Measurements from ENCODE around the gene THOC6. TPM values are rescaled to one million over a fixed set of nuclear protein-coding genes. Genes with fewer than 3 reads are reported as not detected.
A peak's percentile ranks its signal among the peaks of the same experiment; 100 is the strongest.

Gene THOC6
- total and polyA plus RNA-seq, 7 experiments from 2014 or later: 25.3 to 60.6 (median 27.0) TPM

- Histone ChIP-seq H3K27me3 (ENCODE audit: control insufficient read depth in 2 of 2, insufficient read depth in 2 of 2, low read length in 2 of 2) (peaks cover 6 to 9% of the 10 kb centered on the region in 2 donors), H3K4me3 (ENCODE audit: low read length) (peak overlapping the region; percentile 43), H3K27ac (ENCODE audit: low read depth, low read length) (no peak overlapping the region), H3K36me3 (ENCODE audit: control insufficient read depth in 2 of 3, insufficient read depth in 3 of 3, low read length in 3 of 3) (peaks cover 0 to 20% (median 0%) of the 10 kb centered on the region in 3 experiments), H3K9me3 (ENCODE audit: control insufficient read depth in 2 of 3, low read length in 3 of 3) (no peaks in the 10 kb centered on the region), H3K4me1 (ENCODE audit: control insufficient read depth in 2 of 2, insufficient read depth in 2 of 2, low read length in 2 of 2) (peaks cover 18% of the 10 kb centered on the region in 2 donors)
- DNase-seq: peak in 1 of 9 donors; percentile 68
- Mint-ChIP-seq H3K27me3 (peaks cover 32 to 48% (median 36%) of the 10 kb centered on the region in 5 donors), H3K36me3 (peaks cover 0 to 11% (median 0%) of the 10 kb centered on the region in 5 donors), H3K4me3 (peak overlapping the region; percentile 50 to 82 (median 70)), H3K9me3 (no peaks in the 10 kb centered on the region), H3K27ac (peak overlapping the region in 3 of 9 donors; percentile 26 to 60 (median 40)), H3K4me1 (peaks cover 15 to 35% (median 25%) of the 10 kb centered on the region in 7 donors)
- peak; percentile 17 for ATAC-seq
- POLR2A ChIA-PET: interaction anchor here (0.6 to 1.9 kb wide), 11 partner anchors 9 to 415 kb away, joined by 3 to 8 read pairs (median 4); partner anchors contain the start of genes TNFRSF12A and ZNF213
- intact Hi-C loops (cut with micrococcal nuclease): loop anchor here (2.0 to 10.0 kb wide), 5 partner anchors 15 to 495 kb away; partner anchors contain the start of genes CEMP1 (in 1 of the 2) and PDPK1 (in 1 of the 2)
- CTCF ChIA-PET: interaction anchor here (0.6 to 9.2 kb wide), 8 partner anchors 9 to 105 kb away, joined by 3 to 98 read pairs (median 11); partner anchors contain the start of genes CLDN6, TNFRSF12A and ZNF213
These were observed 5.8 kb downstream of the THOC6 start for GRCh38 chr16:3029491-3030221.

DNA sequence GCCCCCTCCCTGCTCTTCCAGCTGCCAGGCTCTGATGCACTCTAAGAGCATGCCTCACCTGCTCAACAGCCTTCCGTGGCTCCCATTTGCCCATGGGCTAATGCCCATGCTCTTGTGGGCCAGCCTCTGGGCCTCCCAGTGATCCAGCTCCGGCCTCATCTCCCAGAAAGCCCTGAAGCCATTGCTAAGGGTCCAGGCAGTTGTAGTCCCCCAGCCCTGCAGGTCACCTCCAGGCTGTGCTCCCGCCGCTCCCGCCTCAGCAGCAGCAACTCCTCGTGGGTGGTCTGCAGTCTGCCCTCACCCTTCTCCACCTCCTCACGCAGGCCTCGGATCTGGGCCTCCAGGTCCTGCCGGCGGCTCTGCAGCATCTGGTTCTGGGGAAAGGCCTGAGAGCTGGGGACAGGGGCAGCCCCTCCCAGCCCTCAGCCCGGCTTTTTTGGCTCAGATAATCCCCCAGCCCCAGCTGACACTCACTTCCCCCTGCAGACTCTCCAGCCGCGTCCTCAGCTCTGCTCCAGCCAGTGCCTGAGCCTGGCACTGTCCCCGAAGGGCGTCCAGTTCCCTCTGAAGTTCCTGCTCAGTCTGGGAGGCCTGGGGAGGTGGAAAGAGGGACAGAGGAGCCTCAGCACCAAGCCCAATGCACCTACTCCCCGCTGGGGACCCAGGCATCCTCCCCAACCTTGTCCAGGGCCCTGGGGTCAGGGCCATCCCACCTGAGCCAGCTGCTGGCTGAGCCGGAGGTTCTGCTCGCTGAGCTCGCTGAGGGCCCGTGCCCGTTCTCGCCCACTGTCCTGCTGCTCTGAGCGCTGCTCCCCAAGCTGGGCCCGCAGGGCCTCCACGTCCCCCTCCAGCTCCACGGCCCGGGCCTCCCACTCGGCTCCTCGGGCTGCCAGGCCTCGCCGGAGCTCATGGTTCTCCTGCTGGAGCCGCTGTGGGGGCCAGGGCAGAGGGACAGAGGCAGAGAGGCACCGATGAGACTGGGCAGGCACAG lies 6.7 kb downstream of the THOC6 start:
- ChIA-PET POLR2A (interaction anchor here (0.7 to 2.7 kb wide), 11 partner anchors 9 to 135 kb away, joined by 3 to 10 read pairs (median 6); partner anchors contain the start of genes MMP25, TNFRSF12A and ZNF213), CTCF (interaction anchor here (0.6 to 9.2 kb wide), 10 partner anchors 8 to 573 kb away, joined by 3 to 98 read pairs (median 6); partner anchors contain the start of gene ZNF213)
- Mint-ChIP-seq H3K36me3 (peaks cover 0 to 11% (median 0%) of the 10 kb centered on the region in 5 donors), H3K4me1 (peaks cover 15 to 35% (median 25%) of the 10 kb centered on the region in 7 donors), H3K4me3 (peak overlapping the region in 9 of 10 donors; percentile 50 to 82 (median 71)), H3K27ac (peak overlapping the region in 3 of 9 donors; percentile 26 to 53 (median 40)), H3K27me3 (peaks cover 36 to 55% (median 43%) of the 10 kb centered on the region in 5 donors), H3K9me3 (no peaks in the 10 kb centered on the region)
- no peak overlapping the region for H3K4me3 ChIP-seq (ENCODE audit: low read length)
- H3K4me1 ChIP-seq (ENCODE audit: control insufficient read depth in 2 of 2, insufficient read depth in 2 of 2, low read length in 2 of 2): peaks cover 18% of the 10 kb centered on the region in 2 donors
- DNase-seq: no peak
- no peak for ATAC-seq
- peaks cover 8 to 11% of the 10 kb centered on the region in 2 donors for H3K27me3 ChIP-seq (ENCODE audit: control insufficient read depth in 2 of 2, insufficient read depth in 2 of 2, low read length in 2 of 2)
- H3K27ac ChIP-seq (ENCODE audit: low read depth, low read length): no peak overlapping the region
- no peaks in the 10 kb centered on the region for H3K9me3 ChIP-seq (ENCODE audit: control insufficient read depth in 2 of 3, low read length in 3 of 3)
- intact Hi-C loops (cut with micrococcal nuclease): loop anchor here (1.0 to 2.0 kb wide), 6 partner anchors 14 to 136 kb away; no protein-coding TSS in a partner anchor
- H3K36me3 ChIP-seq (ENCODE audit: control insufficient read depth in 2 of 3, insufficient read depth in 3 of 3, low read length in 3 of 3): peaks cover 0 to 20% (median 0%) of the 10 kb centered on the region in 3 experiments

GRCh38 chr16:3032624-3033023 lies 8.8 kb downstream of the THOC6 start:
- DNase-seq: no peak
- H3K27ac ChIP-seq (ENCODE audit: low read depth, low read length): no peak overlapping the region
- H3K36me3 ChIP-seq (ENCODE audit: control insufficient read depth in 2 of 3, insufficient read depth in 3 of 3, low read length in 3 of 3): no peaks in the 10 kb centered on the region
- POLR2A ChIA-PET: interaction anchor here (0.6 to 2.7 kb wide), 4 partner anchors 12 to 90 kb away, joined by 3 to 10 read pairs (median 6); partner anchors contain the start of genes IL32, MMP25 and TNFRSF12A
- Mint-ChIP-seq H3K27ac (peak overlapping the region in 1 of 9 donors; percentile 31), H3K36me3 (no peaks in the 10 kb centered on the region), H3K4me1 (peaks cover 15 to 39% (median 29%) of the 10 kb centered on the region in 7 donors), H3K27me3 (peaks cover 49 to 68% (median 53%) of the 10 kb centered on the region in 5 donors), H3K4me3 (no peak overlapping the region), H3K9me3 (no peaks in the 10 kb centered on the region)
- no peak for ATAC-seq
- no peak overlapping the region for H3K4me3 ChIP-seq (ENCODE audit: low read length)
- H3K9me3 ChIP-seq (ENCODE audit: control insufficient read depth in 2 of 3, low read length in 3 of 3): no peaks in the 10 kb centered on the region
- CTCF ChIA-PET: interaction anchor here (0.6 to 9.2 kb wide), 9 partner anchors 16 to 429 kb away, joined by 3 to 98 read pairs (median 3); no protein-coding TSS in a partner anchor
- peaks cover 18 to 25% of the 10 kb centered on the region in 2 donors for H3K4me1 ChIP-seq (ENCODE audit: control insufficient read depth in 2 of 2, insufficient read depth in 2 of 2, low read length in 2 of 2)
- intact Hi-C loops (cut with micrococcal nuclease): no loop called here
- H3K27me3 ChIP-seq (ENCODE audit: control insufficient read depth in 2 of 2, insufficient read depth in 2 of 2, low read length in 2 of 2): peaks cover 11 to 27% of the 10 kb centered on the region in 2 donors

GRCh38 chr16:3035289-3035971 lies 11.6 kb downstream of the THOC6 start:
- Mint-ChIP-seq H3K27ac (peak overlapping the region in 1 of 9 donors; percentile 38), H3K4me1 (peaks cover 0 to 23% (median 11%) of the 10 kb centered on the region in 7 donors), H3K9me3 (no peaks in the 10 kb centered on the region), H3K27me3 (peaks cover 58 to 80% (median 67%) of the 10 kb centered on the region in 5 donors), H3K36me3 (no peaks in the 10 kb centered on the region), H3K4me3 (peak overlapping the region in 6 of 10 donors; percentile 32 to 60 (median 44))
- H3K4me3 ChIP-seq (ENCODE audit: low read length): no peak overlapping the region
- CTCF ChIA-PET: interaction anchor here (0.6 to 1.8 kb wide), 3 partner anchors 23 to 60 kb away, joined by 3 to 6 read pairs (median 4); no protein-coding TSS in a partner anchor
- no peaks in the 10 kb centered on the region for H3K9me3 ChIP-seq (ENCODE audit: control insufficient read depth in 2 of 3, low read length in 3 of 3)
- intact Hi-C loops (cut with micrococcal nuclease): no loop called here
- no peaks in the 10 kb centered on the region for H3K36me3 ChIP-seq (ENCODE audit: control insufficient read depth in 2 of 3, insufficient read depth in 3 of 3, low read length in 3 of 3)
- ATAC-seq (no peak), DNase-seq (no peak)
- peaks cover 18 to 33% of the 10 kb centered on the region in 2 donors for H3K27me3 ChIP-seq (ENCODE audit: control insufficient read depth in 2 of 2, insufficient read depth in 2 of 2, low read length in 2 of 2)
- H3K4me1 ChIP-seq (ENCODE audit: control insufficient read depth in 2 of 2, insufficient read depth in 2 of 2, low read length in 2 of 2): peaks cover 0 to 6% of the 10 kb centered on the region in 2 donors
- POLR2A ChIA-PET: interaction anchor here (1.0 to 1.6 kb wide), 4 partner anchors 10 to 94 kb away, joined by 3 to 5 read pairs (median 4); partner anchors contain the start of gene MMP25
- H3K27ac ChIP-seq (ENCODE audit: low read depth, low read length): no peak overlapping the region

GRCh38 chr16:3035972-3036725 lies 12.3 kb downstream of the THOC6 start:
- H3K36me3 Mint-ChIP-seq: no peaks in the 10 kb centered on the region
- ChIA-PET POLR2A (interaction anchor here (1.6 kb wide), 2 partner anchors 12 to 32 kb away, joined by 5 to 7 read pairs; no protein-coding TSS in a partner anchor), CTCF (interaction anchor here (0.6 to 1.8 kb wide), 3 partner anchors 22 to 60 kb away, joined by 3 to 6 read pairs (median 4); no protein-coding TSS in a partner anchor)
- H3K4me3 Mint-ChIP-seq: peak overlapping the region in 6 of 10 donors; percentile 32 to 60 (median 44)
- no peaks in the 10 kb centered on the region for H3K9me3 ChIP-seq (ENCODE audit: control insufficient read depth in 2 of 3, low read length in 3 of 3)
- H3K9me3 Mint-ChIP-seq: no peaks in the 10 kb centered on the region
- intact Hi-C loops (cut with micrococcal nuclease): no loop called here
- no peak for ATAC-seq
- no peaks in the 10 kb centered on the region for H3K36me3 ChIP-seq (ENCODE audit: control insufficient read depth in 2 of 3, insufficient read depth in 3 of 3, low read length in 3 of 3)
- no peak for DNase-seq
- peaks cover 18 to 36% of the 10 kb centered on the region in 2 donors for H3K27me3 ChIP-seq (ENCODE audit: control insufficient read depth in 2 of 2, insufficient read depth in 2 of 2, low read length in 2 of 2)
- no peak overlapping the region for H3K27ac ChIP-seq (ENCODE audit: low read depth, low read length)
- H3K4me1 ChIP-seq (ENCODE audit: control insufficient read depth in 2 of 2, insufficient read depth in 2 of 2, low read length in 2 of 2): peaks cover 0 to 6% of the 10 kb centered on the region in 2 donors
- peaks cover 64 to 82% (median 65%) of the 10 kb centered on the region in 5 donors for H3K27me3 Mint-ChIP-seq
- peaks cover 0 to 21% (median 9%) of the 10 kb centered on the region in 7 donors for H3K4me1 Mint-ChIP-seq
- no peak overlapping the region for H3K4me3 ChIP-seq (ENCODE audit: low read length)
- H3K27ac Mint-ChIP-seq: peak overlapping the region in 1 of 9 donors; percentile 29

Measured in naive thymus-derived CD4-positive, alpha-beta T cell (primary cell).